Fibroblast of upper back skin (primary cell): ENCODE measurements around the gene EVA1C.
A peak's percentile ranks its signal among the peaks of the same experiment; 100 is the strongest.
"Not testable (repeated sequence)": the region's sequence is repeated elsewhere in the genome, so short reads cannot be mapped to it uniquely, and the experiment has no call there.

Experiments
- DNase-seq: peaks from one replicate; pipeline ENCODE4 v3.0.0-alpha.2; 2013

The EVA1C gene

GRCh38 chr21:32412162-32413014 lies at the start of gene EVA1C:
Gene EVA1C, plus strand, starts transcription at chr21:32412706. Its CDS starts 148 bp downstream, at chr21:32412854.
- DNase-seq = no peak

- DNase-seq = peak; percentile 29
Measured at GRCh38 chr21:32364387-32364786, 48.1 kb upstream of the EVA1C start.

- no peak for DNase-seq
Measured at GRCh38 chr21:32364796-32365195, 47.7 kb upstream of the EVA1C start.

- DNase-seq = no peak
Measured at GRCh38 chr21:32366191-32366590, 46.3 kb upstream of the EVA1C start.

- DNase-seq = no peak
Measured at GRCh38 chr21:32367158-32367557, 45.3 kb upstream of the EVA1C start.

- DNase-seq = no peak
Measured at GRCh38 chr21:32368386-32368785, 44.1 kb upstream of the EVA1C start.

GRCh38 chr21:32368961-32369360 lies 43.5 kb upstream of the EVA1C start:
- DNase-seq = not testable (repeated sequence)

- no peak for DNase-seq
Measured at GRCh38 chr21:32370998-32371766, 41.3 kb upstream of the EVA1C start.

- peak; percentile 75 for DNase-seq
Measured at GRCh38 chr21:32371913-32372314, 40.6 kb upstream of the EVA1C start.

- peak; percentile 41 for DNase-seq
Measured at GRCh38 chr21:32372755-32373154, 39.8 kb upstream of the EVA1C start.

- DNase-seq = no peak
Measured at GRCh38 chr21:32377506-32377905, 35.0 kb upstream of the EVA1C start.

GRCh38 chr21:32377991-32378390 lies 34.5 kb upstream of the EVA1C start:
- no peak for DNase-seq

GRCh38 chr21:32378956-32379355 lies 33.5 kb upstream of the EVA1C start:
- no peak for DNase-seq

GRCh38 chr21:32380940-32381339 lies 31.6 kb upstream of the EVA1C start:
- no peak for DNase-seq

GRCh38 chr21:32381571-32381970 lies 30.9 kb upstream of the EVA1C start:
- peak; percentile 29 for DNase-seq

GRCh38 chr21:32382108-32382644 lies 30.3 kb upstream of the EVA1C start:
- DNase-seq = peak; percentile 89

GRCh38 chr21:32383812-32384211 lies 28.7 kb upstream of the EVA1C start:
- DNase-seq = no peak

GRCh38 chr21:32386195-32386870 lies 26.2 kb upstream of the EVA1C start:
- no peak for DNase-seq

- no peak for DNase-seq
Measured at GRCh38 chr21:32387151-32387550, 25.4 kb upstream of the EVA1C start.

- no peak for DNase-seq
Measured at GRCh38 chr21:32388306-32388705, 24.2 kb upstream of the EVA1C start.

- peak; percentile 84 for DNase-seq
Measured at GRCh38 chr21:32389337-32390015, 23.0 kb upstream of the EVA1C start.

- DNase-seq = not testable (repeated sequence)
Measured at GRCh38 chr21:32390537-32391224, 21.8 kb upstream of the EVA1C start.
